ENCODE data around the gene FNIP1.

- TF ChIP-seq CTCF (IDR thresholded peaks at IDR 0.05): no peak
- TF ChIP-seq POLR2A (IDR thresholded peaks at IDR 0.05): no peak
- TF ChIP-seq POLR2AphosphoS5 (IDR thresholded peaks at IDR 0.05; ENCODE audit: insufficient read depth in 1 of 2, low read depth in 1 of 2): no peak
Observed at GRCh38 chr5:131719564-131719963, 77.3 kb downstream of the FNIP1 start.

All from vagina (tissue), 2 donors.